Smooth muscle cell (in vitro differentiated cells): ENCODE results near the gene ADAMTS17. TPM values are rescaled to one million over a fixed set of nuclear protein-coding genes. Genes with fewer than 3 reads are reported as not detected.

ENCODE experiments used
- DNase-seq: peaks from one replicate; lab custom pipeline; 2025; ENCODE audit not compliant: unreplicated experiment; lab: John Stamatoyannopoulos, UW
- H2AFZ ChIP-seq: fragments of 200-600 bp; sonication (generic); 2 replicates; pipeline ENCODE4 v1.6.0; 2016; ENCODE audit warnings: antibody characterized with exemption, low read depth, mild to moderate bottlenecking
- H3F3A ChIP-seq: fragments of 200-600 bp; sonication (generic); 2 replicates; pipeline ENCODE4 v1.6.0; 2017; ENCODE audit warnings: antibody characterized with exemption, low read depth
- H3K27ac ChIP-seq: fragments of 200-600 bp; sonication (generic); 2 replicates; pipeline ENCODE4 v1.5.1; 2016; ENCODE audit warnings: low read depth, mild to moderate bottlenecking
- H3K27me3 ChIP-seq: fragments of 200-600 bp; sonication (generic); 2 replicates; pipeline ENCODE4 v1.6.1; 2016; ENCODE audit warnings: low read depth, mild to moderate bottlenecking
- H3K36me3 ChIP-seq: fragments of 200-600 bp; sonication (generic); 2 replicates; pipeline ENCODE4 v1.5.1; 2016; ENCODE audit warnings: low read depth
- H3K4me1 ChIP-seq: fragments of 200-600 bp; sonication (generic); 2 replicates; pipeline ENCODE4 v1.5.1; 2016; ENCODE audit warnings: low read depth
- H3K4me2 ChIP-seq: fragments of 200-600 bp; sonication (generic); 2 replicates; pipeline ENCODE4 v1.6.0; 2016; ENCODE audit warnings: mild to moderate bottlenecking
- H3K4me3 ChIP-seq: fragments of 200-600 bp; sonication (generic); 2 replicates; pipeline ENCODE4 v1.5.1; 2016; ENCODE audit warnings: mild to moderate bottlenecking
- H3K79me2 ChIP-seq: fragments of 200-600 bp; sonication (generic); 2 replicates; pipeline ENCODE4 v1.6.0; 2016; ENCODE audit warnings: low read depth, mild to moderate bottlenecking
- H3K9ac ChIP-seq: fragments of 200-600 bp; sonication (generic); 2 replicates; pipeline ENCODE4 v1.6.0; 2016; ENCODE audit warnings: low read depth
- H3K9me3 ChIP-seq: fragments of 200-600 bp; sonication (generic); replicated peaks from 2 replicates; pipeline ENCODE4 v1.5.1; 2016; ENCODE audit warnings: low read depth
- H4K20me1 ChIP-seq: fragments of 200-600 bp; sonication (generic); 2 replicates; pipeline ENCODE4 v1.6.0; 2016; ENCODE audit warnings: low read depth
- CTCF ChIP-seq: fragments of 200-600 bp; sonication (generic); IDR thresholded peaks from 2 replicates; pipeline ENCODE4 v1.5.1; 2017; ENCODE audit warnings: borderline replicate concordance, mild to moderate bottlenecking, antibody characterized with exemption; ENCODE audit not compliant: insufficient read depth, poor library complexity, severe bottlenecking
- WGBS: methylation state at CpG from one replicate; pipeline ENCODE4 v1.1.7; 2016; ENCODE audit warnings: low lambda C conversion rate; 5-methylcytosine and 5-hydroxymethylcytosine counted together
- polyA plus RNA-seq: library from polyadenylated mRNA; unstranded; fragments of >200 nt; fragmentation: Nextera tagmentation; extraction: Ambion mirVana; gene quantifications from 2 replicates; pipeline ENCODE4 v1.2.1, GENCODE V29; 2016
- total RNA-seq: library from RNA; depleted of rRNA; stranded (reverse); fragments of >200 nt; gene quantifications from 2 replicates; pipeline ENCODE4 v1.2.3, GENCODE V29; 2014

Gene ADAMTS17
- total and polyA plus RNA-seq, 2 experiments from 2014 or later, result 0.63 to 3.1 TPM

- Histone ChIP-seq H3K79me2 (no peaks in the 10 kb centered on the region), H3K36me3 (no peaks in the 10 kb centered on the region), H4K20me1 (no peaks in the 10 kb centered on the region), H3K4me3 (peak overlapping the region; percentile 38), H3K9ac (no peak overlapping the region), H3K9me3 (no peaks in the 10 kb centered on the region), H3K4me1 (no peaks in the 10 kb centered on the region), H3K4me2 (peak overlapping the region; percentile 78), H3K27ac (no peak overlapping the region), H3F3A (no peaks in the 10 kb centered on the region), H3K27me3 (peaks cover 35% of the 10 kb centered on the region), H2AFZ (no peak overlapping the region)
- TF ChIP-seq CTCF, result no peak
- DNase-seq, result no peak
- 26% methylated on average over 8 of the region's 9 CpGs for WGBS
These were observed 31.0 kb upstream of the ADAMTS17 start for GRCh38 chr15:100372739-100373119.

- no peaks in the 10 kb centered on the region for H3K79me2 ChIP-seq
- 85% methylated on average over 2 of the region's 2 CpGs for WGBS
- no peaks in the 10 kb centered on the region for H3K9me3 ChIP-seq
- H3K4me2 ChIP-seq, result no peak overlapping the region
- H3F3A ChIP-seq, result peaks cover 6% of the 10 kb centered on the region
- H4K20me1 ChIP-seq, result no peaks in the 10 kb centered on the region
- no peak overlapping the region for H2AFZ ChIP-seq
- H3K27ac ChIP-seq, result no peak overlapping the region
- DNase-seq, result no peak
- no peaks in the 10 kb centered on the region for H3K4me1 ChIP-seq
- peaks cover 3% of the 10 kb centered on the region for H3K27me3 ChIP-seq
- no peak overlapping the region for H3K9ac ChIP-seq
- no peaks in the 10 kb centered on the region for H3K36me3 ChIP-seq
- H3K4me3 ChIP-seq, result no peak overlapping the region
- no peak for TF ChIP-seq CTCF
These were observed 13.6 kb upstream of the ADAMTS17 start for GRCh38 chr15:100355342-100355741.

- H3K27ac ChIP-seq, result no peak overlapping the region
- no peaks in the 10 kb centered on the region for H3K36me3 ChIP-seq
- no peak overlapping the region for H2AFZ ChIP-seq
- peaks cover 3% of the 10 kb centered on the region for H3K27me3 ChIP-seq
- no peaks in the 10 kb centered on the region for H3K9me3 ChIP-seq
- H3K9ac ChIP-seq, result no peak overlapping the region
- H3K4me1 ChIP-seq, result no peaks in the 10 kb centered on the region
- H3F3A ChIP-seq, result peaks cover 6% of the 10 kb centered on the region
- no peak for TF ChIP-seq CTCF
- 91% methylated on average over 3 of the region's 3 CpGs for WGBS
- DNase-seq, result no peak
- H3K4me3 ChIP-seq, result no peak overlapping the region
- no peaks in the 10 kb centered on the region for H4K20me1 ChIP-seq
- no peak overlapping the region for H3K4me2 ChIP-seq
- no peaks in the 10 kb centered on the region for H3K79me2 ChIP-seq
These were observed 11.7 kb upstream of the ADAMTS17 start for GRCh38 chr15:100353449-100353848.

GRCh38 chr15:100350434-100351226 lies 8.9 kb upstream of the ADAMTS17 start:
- H3K4me1 ChIP-seq, result no peaks in the 10 kb centered on the region
- H3K4me3 ChIP-seq, result peak overlapping the region; percentile 65
- H2AFZ ChIP-seq, result peak overlapping the region; percentile 99
- H3K9ac ChIP-seq, result no peak overlapping the region
- peak overlapping the region; percentile 92 for H3K4me2 ChIP-seq
- 38% methylated on average over 19 of the region's 19 CpGs for WGBS
- no peak for DNase-seq
- H3K79me2 ChIP-seq, result no peaks in the 10 kb centered on the region
- H3K36me3 ChIP-seq, result no peaks in the 10 kb centered on the region
- no peaks in the 10 kb centered on the region for H4K20me1 ChIP-seq
- H3F3A ChIP-seq, result peaks cover 6% of the 10 kb centered on the region
- peak overlapping the region; percentile 40 for H3K27ac ChIP-seq
- no peaks in the 10 kb centered on the region for H3K9me3 ChIP-seq
- peaks cover 3% of the 10 kb centered on the region for H3K27me3 ChIP-seq
- no peak for TF ChIP-seq CTCF
